ENCODE data around the gene SLC24A4. TPM values are rescaled to one million over a fixed set of nuclear protein-coding genes. Genes with fewer than 3 reads are reported as not detected.

The SLC24A4 gene
- total RNA-seq, 2 donors from 2014 or later: not detected

DNA sequence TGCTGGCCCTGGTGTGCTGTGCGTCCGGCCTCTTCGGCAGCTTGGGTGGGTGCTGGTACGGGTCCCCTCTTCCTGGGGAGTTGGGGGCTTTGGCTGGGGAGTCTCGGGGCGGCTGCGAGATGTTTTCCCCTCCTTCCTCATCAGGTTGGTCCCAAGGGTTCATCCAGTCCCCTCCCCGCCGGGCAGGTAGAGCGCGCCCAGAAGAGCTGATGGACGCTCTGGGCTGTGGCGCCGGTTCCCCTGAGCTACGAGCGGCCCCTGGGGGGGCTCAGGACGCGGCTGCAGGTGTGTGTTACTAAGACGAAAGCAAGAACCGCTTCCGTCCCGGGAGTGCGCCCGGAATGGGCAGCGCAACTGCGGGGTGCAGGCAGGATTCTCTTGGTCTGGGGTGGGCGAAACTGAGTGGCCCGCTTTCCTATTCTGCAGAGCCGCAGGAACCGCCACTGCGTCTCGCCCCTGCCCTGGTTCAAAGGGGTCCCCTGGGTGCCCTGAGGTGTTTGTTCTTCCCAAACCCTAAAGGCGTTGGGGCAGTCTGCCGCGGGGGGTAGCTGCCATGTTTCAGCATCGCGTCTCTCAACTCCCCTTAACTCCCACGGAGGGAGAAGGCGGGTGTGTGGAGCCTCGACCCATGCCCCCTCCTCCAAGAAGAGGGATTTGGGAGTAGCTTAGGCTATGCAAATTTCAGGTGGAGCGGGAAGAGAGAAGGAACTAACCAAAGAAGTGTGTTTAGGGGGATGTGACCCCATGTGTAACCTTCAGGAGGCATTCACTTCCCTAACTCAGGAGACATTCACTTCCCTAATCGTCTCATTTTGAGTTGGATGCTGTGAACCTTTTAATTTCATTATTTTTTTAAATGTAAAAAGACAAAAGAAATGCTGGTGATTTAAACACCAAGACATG is 1.2 kb downstream of the SLC24A4 start:
- ATAC-seq (replicated peaks in 1 of 2) (peak in 1 of 2 donors; percentile 15), DNase-seq (no peak)
- Mint-ChIP-seq H3K4me3 (peak overlapping the region; percentile 56 to 69), H3K4me1 (ENCODE audit: low read depth) (peaks cover 12% of the 10 kb centered on the region), H3K9me3 (no peaks in the 10 kb centered on the region), H3K27me3 (ENCODE audit: low read depth) (peaks cover 80% of the 10 kb centered on the region), H3K36me3 (ENCODE audit: insufficient read depth in 2 of 2) (no peaks in the 10 kb centered on the region), H3K27ac (no peak overlapping the region)

- Mint-ChIP-seq H3K4me1 (ENCODE audit: low read depth) (peaks cover 12% of the 10 kb centered on the region), H3K27ac (no peak overlapping the region), H3K9me3 (no peaks in the 10 kb centered on the region), H3K27me3 (ENCODE audit: low read depth) (peaks cover 63% of the 10 kb centered on the region), H3K4me3 (no peak overlapping the region), H3K36me3 (ENCODE audit: insufficient read depth in 2 of 2) (no peaks in the 10 kb centered on the region)
- ATAC-seq (replicated peaks in 1 of 2) (no peak), DNase-seq (no peak)
Measured at GRCh38 chr14:92325835-92326234, 2.9 kb downstream of the SLC24A4 start.

DNA sequence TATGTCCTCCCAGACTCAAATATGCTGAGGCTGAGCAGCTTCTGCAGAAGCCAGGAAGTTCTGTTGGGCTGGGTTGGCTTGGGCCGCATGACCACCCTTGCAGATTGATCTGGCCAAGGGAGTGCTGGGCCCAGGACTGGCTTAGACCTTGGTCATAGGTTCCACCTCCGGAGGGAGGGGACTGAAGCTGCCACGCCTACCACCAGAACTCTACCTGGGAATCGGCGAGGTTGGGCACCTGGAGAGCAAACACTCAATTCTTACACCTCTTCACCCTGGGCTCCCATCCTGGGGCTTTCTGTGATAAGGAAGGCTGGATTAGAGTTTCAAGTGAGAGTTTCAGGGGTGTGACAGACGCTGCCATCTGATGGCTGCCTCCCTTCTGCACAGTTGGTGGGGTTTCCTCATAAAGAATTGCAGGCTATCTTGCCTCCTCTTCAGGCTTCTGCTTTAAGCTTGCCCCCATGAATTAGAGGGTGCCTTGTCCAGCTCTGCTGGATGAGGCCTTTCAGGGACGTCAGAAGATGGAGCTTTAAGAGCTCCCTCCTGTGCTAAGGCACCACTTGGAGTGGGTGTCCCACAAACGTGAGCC is 5.8 kb downstream of the SLC24A4 start:
- Mint-ChIP-seq H3K4me1 (ENCODE audit: low read depth) (peaks cover 6% of the 10 kb centered on the region), H3K27ac (no peak overlapping the region), H3K27me3 (ENCODE audit: low read depth) (peaks cover 40% of the 10 kb centered on the region), H3K9me3 (no peaks in the 10 kb centered on the region), H3K36me3 (ENCODE audit: insufficient read depth in 2 of 2) (no peaks in the 10 kb centered on the region), H3K4me3 (no peak overlapping the region)
- DNase-seq: no peak
- no peak for ATAC-seq (replicated peaks in 1 of 2)

GRCh38 chr14:92334050-92334449 is 11.1 kb downstream of the SLC24A4 start:
- ATAC-seq (replicated peaks in 1 of 2): no peak
- no peaks in the 10 kb centered on the region for H3K36me3 Mint-ChIP-seq (ENCODE audit: insufficient read depth in 2 of 2)
- no peaks in the 10 kb centered on the region for H3K4me1 Mint-ChIP-seq (ENCODE audit: low read depth)
- H3K4me3 Mint-ChIP-seq: no peak overlapping the region
- no peaks in the 10 kb centered on the region for H3K9me3 Mint-ChIP-seq
- H3K27ac Mint-ChIP-seq: no peak overlapping the region
- DNase-seq: no peak
- peaks cover 9% of the 10 kb centered on the region for H3K27me3 Mint-ChIP-seq (ENCODE audit: low read depth)

- peaks cover 14% of the 10 kb centered on the region for H3K4me1 Mint-ChIP-seq (ENCODE audit: low read depth)
- H3K36me3 Mint-ChIP-seq (ENCODE audit: insufficient read depth in 2 of 2): no peaks in the 10 kb centered on the region
- DNase-seq (no peak), ATAC-seq (replicated peaks in 1 of 2) (no peak)
- no peak overlapping the region for H3K4me3 Mint-ChIP-seq
- H3K27ac Mint-ChIP-seq: no peak overlapping the region
- peaks cover 25% of the 10 kb centered on the region for H3K27me3 Mint-ChIP-seq (ENCODE audit: low read depth)
- H3K9me3 Mint-ChIP-seq: no peaks in the 10 kb centered on the region
Measured at GRCh38 chr14:92336363-92336762, 13.4 kb downstream of the SLC24A4 start.

DNA sequence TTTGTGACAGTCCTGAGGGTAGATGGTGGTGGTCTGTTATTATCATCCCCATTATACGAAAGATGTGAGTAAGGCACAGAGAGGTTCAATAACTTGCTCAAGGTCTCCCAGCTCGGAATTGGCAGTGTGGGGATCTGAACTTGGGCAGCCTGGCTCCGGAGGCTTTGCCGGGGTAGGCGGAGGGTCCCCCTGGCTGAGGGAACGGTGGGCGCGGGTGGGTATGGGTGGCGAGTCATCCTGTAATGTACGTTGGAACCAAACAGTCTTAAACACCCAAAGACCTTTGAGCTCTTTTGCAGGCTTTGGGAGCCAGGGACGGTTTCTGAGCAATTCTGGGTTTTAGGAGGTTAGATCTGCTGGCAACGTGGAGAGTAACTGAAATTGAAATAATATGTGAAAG is 16.5 kb downstream of the SLC24A4 start:
- Mint-ChIP-seq H3K27ac (no peak overlapping the region), H3K9me3 (no peaks in the 10 kb centered on the region), H3K27me3 (ENCODE audit: low read depth) (peaks cover 44% of the 10 kb centered on the region), H3K36me3 (ENCODE audit: insufficient read depth in 2 of 2) (peaks cover 0 to 2% of the 10 kb centered on the region in 2 donors), H3K4me1 (ENCODE audit: low read depth) (peaks cover 32% of the 10 kb centered on the region), H3K4me3 (no peak overlapping the region)
- DNase-seq: no peak
- no peak for ATAC-seq (replicated peaks in 1 of 2)

DNA sequence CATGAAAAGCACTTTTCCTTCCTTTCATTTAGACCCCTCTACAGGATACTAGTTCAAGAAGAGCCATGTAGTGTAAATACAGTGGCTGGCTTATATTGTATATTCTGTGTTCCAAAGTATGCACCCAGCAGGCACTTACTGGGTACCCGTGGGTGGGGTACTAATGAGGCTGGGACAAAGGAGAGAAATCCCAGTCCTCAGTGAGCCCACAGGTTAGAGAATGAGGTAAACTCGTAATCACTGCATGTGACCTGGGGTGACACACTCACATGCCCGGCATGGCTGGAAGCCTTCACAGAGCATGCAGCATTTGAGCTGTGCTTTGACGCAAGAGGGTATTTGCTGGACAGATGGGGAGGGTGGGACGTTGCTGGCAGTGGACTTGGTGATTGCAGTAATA is 17.1 kb downstream of the SLC24A4 start:
- no peak for DNase-seq
- Mint-ChIP-seq H3K9me3 (no peaks in the 10 kb centered on the region), H3K27ac (no peak overlapping the region), H3K4me1 (ENCODE audit: low read depth) (peaks cover 32% of the 10 kb centered on the region), H3K36me3 (ENCODE audit: insufficient read depth in 2 of 2) (peaks cover 0 to 2% of the 10 kb centered on the region in 2 donors), H3K4me3 (no peak overlapping the region), H3K27me3 (ENCODE audit: low read depth) (peaks cover 49% of the 10 kb centered on the region)
- ATAC-seq (replicated peaks in 1 of 2): no peak

DNA sequence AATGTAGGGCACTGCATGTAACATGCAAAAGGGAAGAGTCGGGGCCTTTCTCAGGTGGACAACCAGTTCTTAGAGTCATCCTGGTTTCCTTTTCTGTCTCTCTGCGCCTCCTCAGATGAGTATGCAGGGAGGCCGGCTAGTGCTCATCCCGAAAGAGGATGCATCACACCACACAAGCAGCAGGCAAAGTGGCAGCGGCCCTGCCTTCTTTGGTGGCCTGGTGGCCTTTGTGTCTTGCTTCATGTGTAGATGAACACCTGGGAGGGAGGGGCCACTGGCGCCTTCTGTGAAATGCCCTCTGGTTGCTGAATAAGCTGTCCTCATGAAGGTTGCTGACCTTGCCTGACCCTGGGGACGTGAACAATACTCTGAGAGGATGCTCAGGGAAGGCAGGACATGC is 18.0 kb downstream of the SLC24A4 start:
- Mint-ChIP-seq H3K27ac (peak overlapping the region; percentile 82), H3K9me3 (no peaks in the 10 kb centered on the region), H3K27me3 (ENCODE audit: low read depth) (peaks cover 52% of the 10 kb centered on the region), H3K36me3 (ENCODE audit: insufficient read depth in 2 of 2) (peaks cover 0 to 2% of the 10 kb centered on the region in 2 donors), H3K4me1 (ENCODE audit: low read depth) (peaks cover 32% of the 10 kb centered on the region), H3K4me3 (peak overlapping the region; percentile 64 to 87)
- DNase-seq: peak; percentile 50 to 66
- ATAC-seq (replicated peaks in 1 of 2): peak; percentile 54 to 83

- peaks cover 32% of the 10 kb centered on the region for H3K4me1 Mint-ChIP-seq (ENCODE audit: low read depth)
- DNase-seq (peak; percentile 61 to 71), ATAC-seq (replicated peaks in 1 of 2) (peak; percentile 86 to 94)
- H3K9me3 Mint-ChIP-seq: no peaks in the 10 kb centered on the region
- H3K27ac Mint-ChIP-seq: no peak overlapping the region
- peak overlapping the region in 1 of 2 donors; percentile 3 for H3K4me3 Mint-ChIP-seq
- H3K27me3 Mint-ChIP-seq (ENCODE audit: low read depth): peaks cover 57% of the 10 kb centered on the region
- peaks cover 0 to 2% of the 10 kb centered on the region in 2 donors for H3K36me3 Mint-ChIP-seq (ENCODE audit: insufficient read depth in 2 of 2)
Measured at GRCh38 chr14:92341791-92342190, 18.8 kb downstream of the SLC24A4 start.

DNA sequence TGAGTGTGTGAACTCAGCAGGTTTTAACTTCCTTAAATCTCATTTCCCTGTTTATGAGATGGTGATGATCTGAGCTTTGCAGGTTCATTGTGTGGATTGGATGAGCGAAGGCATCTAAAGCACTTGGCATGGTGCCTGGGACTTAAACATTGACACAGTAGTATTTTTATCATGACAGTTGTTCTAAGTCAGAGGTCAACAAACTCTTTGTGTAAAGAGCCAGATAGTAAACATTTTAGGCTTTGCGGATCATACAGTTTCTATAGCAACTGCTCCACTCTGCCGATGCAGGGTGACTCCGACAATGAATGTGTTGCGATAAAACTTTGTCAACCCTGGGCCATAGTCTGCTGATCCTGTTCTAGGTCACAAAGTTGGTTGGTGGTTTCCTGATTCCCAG is 25.2 kb downstream of the SLC24A4 start:
- ATAC-seq (replicated peaks in 1 of 2): no peak
- H3K27ac Mint-ChIP-seq: no peak overlapping the region
- peaks cover 12% of the 10 kb centered on the region for H3K4me1 Mint-ChIP-seq (ENCODE audit: low read depth)
- peaks cover 0 to 2% of the 10 kb centered on the region in 2 donors for H3K36me3 Mint-ChIP-seq (ENCODE audit: insufficient read depth in 2 of 2)
- H3K4me3 Mint-ChIP-seq: no peak overlapping the region
- DNase-seq: no peak
- peaks cover 66% of the 10 kb centered on the region for H3K27me3 Mint-ChIP-seq (ENCODE audit: low read depth)
- H3K9me3 Mint-ChIP-seq: no peaks in the 10 kb centered on the region

GRCh38 chr14:92351750-92352149 is 28.8 kb downstream of the SLC24A4 start:
- peaks cover 16% of the 10 kb centered on the region for H3K4me1 Mint-ChIP-seq (ENCODE audit: low read depth)
- peaks cover 40% of the 10 kb centered on the region for H3K27me3 Mint-ChIP-seq (ENCODE audit: low read depth)
- DNase-seq: no peak
- no peak overlapping the region for H3K27ac Mint-ChIP-seq
- no peak overlapping the region for H3K4me3 Mint-ChIP-seq
- no peaks in the 10 kb centered on the region for H3K9me3 Mint-ChIP-seq
- ATAC-seq (replicated peaks in 1 of 2): no peak
- H3K36me3 Mint-ChIP-seq (ENCODE audit: insufficient read depth in 2 of 2): no peaks in the 10 kb centered on the region

GRCh38 chr14:92352158-92352985 is 29.4 kb downstream of the SLC24A4 start:
- peaks cover 16% of the 10 kb centered on the region for H3K4me1 Mint-ChIP-seq (ENCODE audit: low read depth)
- no peak overlapping the region for H3K27ac Mint-ChIP-seq
- H3K36me3 Mint-ChIP-seq (ENCODE audit: insufficient read depth in 2 of 2): no peaks in the 10 kb centered on the region
- ATAC-seq (replicated peaks in 1 of 2) (peak; percentile 45 to 51), DNase-seq (peak; percentile 46 to 56)
- no peak overlapping the region for H3K4me3 Mint-ChIP-seq
- H3K9me3 Mint-ChIP-seq: no peaks in the 10 kb centered on the region
- H3K27me3 Mint-ChIP-seq (ENCODE audit: low read depth): peaks cover 40% of the 10 kb centered on the region

- H3K27ac Mint-ChIP-seq: no peak overlapping the region
Measured at GRCh38 chr14:92353447-92353846, 30.5 kb downstream of the SLC24A4 start.

More at GRCh38 chr14:92353447-92353846, 30.5 kb downstream of the SLC24A4 start:
- no peak for DNase-seq
- Mint-ChIP-seq H3K27me3 (ENCODE audit: low read depth) (peaks cover 34% of the 10 kb centered on the region), H3K4me3 (no peak overlapping the region), H3K36me3 (ENCODE audit: insufficient read depth in 2 of 2) (no peaks in the 10 kb centered on the region), H3K9me3 (no peaks in the 10 kb centered on the region), H3K4me1 (ENCODE audit: low read depth) (peaks cover 16% of the 10 kb centered on the region)
- peak; percentile 36 to 47 for ATAC-seq (replicated peaks in 1 of 2)
